ENCODE data around the gene MIDN.

DNA sequence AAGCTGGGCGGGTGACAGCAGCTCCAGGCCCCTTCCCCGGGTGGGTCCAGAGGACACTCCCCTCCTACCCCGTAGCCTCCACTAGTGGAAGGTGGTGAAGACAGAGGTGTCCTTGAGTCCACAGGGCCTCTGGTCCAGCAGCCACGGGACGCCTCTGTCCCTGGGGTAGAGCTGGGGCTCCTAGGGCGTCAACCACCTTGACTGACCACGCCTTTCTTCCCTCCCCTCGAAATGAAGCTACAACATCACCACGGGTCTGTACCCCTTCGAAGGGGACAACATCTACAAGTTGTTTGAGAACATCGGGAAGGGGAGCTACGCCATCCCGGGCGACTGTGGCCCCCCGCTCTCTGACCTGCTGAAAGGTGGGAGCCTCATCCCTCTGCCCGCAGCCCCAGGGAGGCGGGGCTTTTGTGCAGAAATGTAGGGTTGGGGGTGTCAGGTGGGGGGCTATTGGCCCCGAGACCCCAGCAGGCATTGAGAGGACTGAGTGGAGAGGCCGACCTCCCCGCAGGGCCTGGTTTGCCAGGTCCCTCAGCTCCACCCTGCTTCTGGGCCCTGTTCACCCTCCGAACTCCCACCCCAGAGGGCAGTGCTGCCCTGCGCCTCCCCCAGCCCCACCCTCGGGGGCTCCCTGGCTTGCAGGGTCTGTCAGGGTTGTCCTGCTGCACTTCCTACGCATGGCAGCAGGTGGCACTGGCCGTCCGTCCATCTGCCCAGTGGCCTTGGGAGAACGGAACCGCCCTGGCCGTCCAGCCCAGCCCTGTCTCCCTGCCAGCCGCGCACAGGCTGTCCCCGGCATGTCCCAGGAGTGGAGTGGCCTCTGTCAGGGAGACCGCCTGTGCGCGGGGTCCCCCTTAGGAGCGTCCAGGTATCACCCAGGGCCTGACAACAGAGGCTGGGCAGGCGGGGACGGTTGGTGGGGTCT lies 27.1 kb upstream of the MIDN start:
- TF ChIP-seq, protein P1, sequence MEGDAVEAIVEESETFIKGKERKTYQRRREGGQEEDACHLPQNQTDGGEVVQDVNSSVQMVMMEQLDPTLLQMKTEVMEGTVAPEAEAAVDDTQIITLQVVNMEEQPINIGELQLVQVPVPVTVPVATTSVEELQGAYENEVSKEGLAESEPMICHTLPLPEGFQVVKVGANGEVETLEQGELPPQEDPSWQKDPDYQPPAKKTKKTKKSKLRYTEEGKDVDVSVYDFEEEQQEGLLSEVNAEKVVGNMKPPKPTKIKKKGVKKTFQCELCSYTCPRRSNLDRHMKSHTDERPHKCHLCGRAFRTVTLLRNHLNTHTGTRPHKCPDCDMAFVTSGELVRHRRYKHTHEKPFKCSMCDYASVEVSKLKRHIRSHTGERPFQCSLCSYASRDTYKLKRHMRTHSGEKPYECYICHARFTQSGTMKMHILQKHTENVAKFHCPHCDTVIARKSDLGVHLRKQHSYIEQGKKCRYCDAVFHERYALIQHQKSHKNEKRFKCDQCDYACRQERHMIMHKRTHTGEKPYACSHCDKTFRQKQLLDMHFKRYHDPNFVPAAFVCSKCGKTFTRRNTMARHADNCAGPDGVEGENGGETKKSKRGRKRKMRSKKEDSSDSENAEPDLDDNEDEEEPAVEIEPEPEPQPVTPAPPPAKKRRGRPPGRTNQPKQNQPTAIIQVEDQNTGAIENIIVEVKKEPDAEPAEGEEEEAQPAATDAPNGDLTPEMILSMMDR (IDR thresholded peaks at IDR 0.05) = peak; percentile 73 to 94 (median 88)
- TF ChIP-seq POLR2A (IDR thresholded peaks at IDR 0.05) = no peak

All from adrenal gland (tissue), 5 donors.